Liver (tissue), 9 donors: ENCODE results near the gene PRDM12. TPM values are rescaled to one million over a fixed set of nuclear protein-coding genes. Genes with fewer than 3 reads are reported as not detected.

ENCODE experiments used
- DNase-seq: peaks from one replicate; pipeline ENCODE4 v3.0.0-alpha.2; 2017; ENCODE audit warnings: low spot score
- H3K27ac ChIP-seq, 2 donors: one replicate each; pipeline ENCODE4 v1.7.0; 2013; ENCODE audit warnings: inconsistent platforms in 2 of 2, low read length in 2 of 2, control low read depth in 1 of 2, low read depth in 1 of 2, mild to moderate bottlenecking in 1 of 2
- H3K27me3 ChIP-seq, 4 donors: one replicate each; pipeline versions ENCODE4 v1.6.1 to v1.7.0; 2013; ENCODE audit warnings: low read length in 3 of 4, inconsistent platforms in 1 of 4, mild to moderate bottlenecking in 1 of 4, moderate library complexity in 1 of 4; ENCODE audit not compliant: control insufficient read depth in 4 of 4, insufficient read depth in 4 of 4
- H3K36me3 ChIP-seq, 4 donors: one replicate each; pipeline versions ENCODE4 v1.6.1 to v1.7.0; 2013; ENCODE audit warnings: low read length in 3 of 4, mild to moderate bottlenecking in 3 of 4, low read depth in 1 of 4, moderate library complexity in 1 of 4; ENCODE audit not compliant: control insufficient read depth in 4 of 4, insufficient read depth in 3 of 4
- H3K4me1 ChIP-seq, 4 donors: one replicate each; pipeline versions ENCODE4 v1.6.1 to v1.7.0; 2013; ENCODE audit warnings: low read length in 3 of 4, mild to moderate bottlenecking in 3 of 4, moderate library complexity in 1 of 4; ENCODE audit not compliant: control insufficient read depth in 4 of 4, insufficient read depth in 4 of 4
- H3K4me3 ChIP-seq, 3 donors: one replicate each; pipeline versions ENCODE4 v1.6.1 to v1.7.0; 2013; ENCODE audit warnings: low read length in 3 of 3, control low read depth in 1 of 3, low read depth in 1 of 3, mild to moderate bottlenecking in 1 of 3
- H3K9ac ChIP-seq, 2 donors: one replicate each; pipeline ENCODE4 v1.7.0; 2013; ENCODE audit warnings: low read length in 2 of 2, mild to moderate bottlenecking in 2 of 2, moderate library complexity in 2 of 2, control low read depth in 1 of 2, low read depth in 1 of 2
- H3K9me3 ChIP-seq, 4 donors: one replicate each; pipeline versions ENCODE4 v1.6.1 to v1.7.0; 2013; ENCODE audit warnings: low read length in 3 of 4; ENCODE audit not compliant: control insufficient read depth in 4 of 4
- EGR1 ChIP-seq, 2 donors: IDR thresholded peaks; 2 replicates each; pipeline ENCODE4 v1.6.1; 2016 to 2018; ENCODE audit warnings: antibody characterized with exemption in 2 of 2, low read depth in 2 of 2
- FOXA1 ChIP-seq: IDR thresholded peaks from 2 replicates; pipeline ENCODE4 v1.6.1; 2016; ENCODE audit warnings: antibody characterized with exemption
- FOXA2 ChIP-seq: IDR thresholded peaks from 2 replicates; pipeline ENCODE4 v1.6.1; 2016; ENCODE audit warnings: antibody characterized with exemption
- HNF4A ChIP-seq, 2 donors: conservative IDR thresholded peaks; 2 replicates each; pipeline ENCODE4 v1.6.1; 2016; ENCODE audit warnings: antibody characterized with exemption in 2 of 2, mild to moderate bottlenecking in 2 of 2
- HNF4G ChIP-seq: IDR thresholded peaks from 2 replicates; pipeline ENCODE4 v1.6.1; 2016; ENCODE audit warnings: antibody characterized with exemption
- NR2F2 ChIP-seq: IDR thresholded peaks from 2 replicates; pipeline ENCODE4 v1.6.1; 2016; ENCODE audit warnings: antibody characterized with exemption
- RAD21 ChIP-seq, 2 donors: IDR thresholded peaks; 2 replicates each; pipeline ENCODE4 v1.6.1; 2016; ENCODE audit warnings: antibody characterized with exemption in 2 of 2, mild to moderate bottlenecking in 2 of 2
- REST ChIP-seq: IDR thresholded peaks from 2 replicates; pipeline ENCODE4 v1.6.1; 2016; ENCODE audit warnings: antibody characterized with exemption, mild to moderate bottlenecking
- RXRA ChIP-seq, 2 donors: IDR thresholded peaks; 2 replicates each; pipeline ENCODE4 v1.6.1; 2017 to 2018; ENCODE audit warnings: antibody characterized with exemption in 2 of 2, mild to moderate bottlenecking in 1 of 2
- SP1 ChIP-seq: IDR thresholded peaks from 2 replicates; pipeline ENCODE4 v1.6.1; 2018; ENCODE audit warnings: antibody characterized with exemption, mild to moderate bottlenecking
- TAF1 ChIP-seq: conservative IDR thresholded peaks from 2 replicates; pipeline ENCODE4 v1.6.1; 2016; ENCODE audit warnings: antibody characterized with exemption, mild to moderate bottlenecking
- YY1 ChIP-seq: IDR thresholded peaks from 2 replicates; pipeline ENCODE4 v1.6.1; 2016; ENCODE audit warnings: antibody characterized with exemption, mild to moderate bottlenecking
- WGBS: extraction: QIAGEN DNeasy Blood & Tissue Kit; methylation state at CpG from one replicate; pipeline ENCODE4 v1.1.7; 2013; 5-methylcytosine and 5-hydroxymethylcytosine counted together
- polyA plus RNA-seq, 2 donors: library from polyadenylated mRNA; stranded (reverse) in 1 of 2; unstranded in 1 of 2; fragments of 200-250 nt in 1 of 2; fragments of >200 nt in 1 of 2; fragmentation: Nextera tagmentation in 1 of 2; extraction: Ambion mirVana in 1 of 2; gene quantifications; one replicate each; pipeline versions ENCODE4 v1.2.1 to v1.2.3, GENCODE V29; 2013 to 2015
- total RNA-seq, 2 donors: library from RNA; depleted of rRNA; stranded (reverse); fragments of >200 nt; gene quantifications; one replicate each; pipeline ENCODE4 v1.2.3, GENCODE V29; 2014
- TF ChIP-seq, protein P1 (sequence below): IDR thresholded peaks from 2 replicates; pipeline ENCODE4 v1.6.1; 2016; ENCODE audit warnings: antibody characterized with exemption
- TF ChIP-seq, protein P2 (sequence below): IDR thresholded peaks from 2 replicates; pipeline ENCODE4 v1.6.1; 2016; ENCODE audit warnings: antibody characterized with exemption
- donor health status: healthy.
- donor health status: healthy.
- donor health status: healthy.
- donor health status: healthy.
- donor health status: healthy.

The PRDM12 gene
- total and polyA plus RNA-seq, 4 donors: 0.02 TPM; not detected in 3

- TF ChIP-seq REST (no peak), HNF4A (conservative IDR thresholded peaks at IDR 0.05) (no peak)
Observed at GRCh38 chr9:130693101-130693425, 28.7 kb downstream of the PRDM12 start (continued).

GRCh38 chr9:130693426-130694191 lies 29.2 kb downstream of the PRDM12 start, which contains the start of gene EXOSC2:
TSS of gene EXOSC2 (plus strand) at chr9:130693780. CDS start at chr9:130693792, 12 bp downstream.
- H3K9ac ChIP-seq: peak within 1 kb of the TSS; percentile 63 to 67
- H3K27me3 ChIP-seq: no peaks in the 10 kb centered on the region
- peaks cover 2 to 30% (median 15%) of the 10 kb centered on the region in 4 donors for H3K4me1 ChIP-seq
- WGBS: under 1% methylated on average over 40 of the region's 40 CpGs
- peak; percentile 96 for DNase-seq
- H3K9me3 ChIP-seq: no peaks in the 10 kb centered on the region
- peaks cover 0 to 18% (median 9%) of the 10 kb centered on the region in 4 donors for H3K36me3 ChIP-seq
- TF ChIP-seq SP1 (peak; percentile 87), NR2F2 (no peak), FOXA2 (peak; percentile 95), HNF4G (no peak), REST (peak; percentile 67), YY1 (peak; percentile 100), RAD21 (IDR thresholded peaks at IDR 0.05) (no peak), RXRA (IDR thresholded peaks at IDR 0.05) (peak; percentile 42 to 51), EGR1 (IDR thresholded peaks at IDR 0.05; ENCODE audit: low read depth in 2 of 2) (no peak), TAF1 (peak; percentile 92), HNF4A (conservative IDR thresholded peaks at IDR 0.05) (peak; percentile 21 to 51), FOXA1 (peak; percentile 98)
- TF ChIP-seq, protein P1, sequence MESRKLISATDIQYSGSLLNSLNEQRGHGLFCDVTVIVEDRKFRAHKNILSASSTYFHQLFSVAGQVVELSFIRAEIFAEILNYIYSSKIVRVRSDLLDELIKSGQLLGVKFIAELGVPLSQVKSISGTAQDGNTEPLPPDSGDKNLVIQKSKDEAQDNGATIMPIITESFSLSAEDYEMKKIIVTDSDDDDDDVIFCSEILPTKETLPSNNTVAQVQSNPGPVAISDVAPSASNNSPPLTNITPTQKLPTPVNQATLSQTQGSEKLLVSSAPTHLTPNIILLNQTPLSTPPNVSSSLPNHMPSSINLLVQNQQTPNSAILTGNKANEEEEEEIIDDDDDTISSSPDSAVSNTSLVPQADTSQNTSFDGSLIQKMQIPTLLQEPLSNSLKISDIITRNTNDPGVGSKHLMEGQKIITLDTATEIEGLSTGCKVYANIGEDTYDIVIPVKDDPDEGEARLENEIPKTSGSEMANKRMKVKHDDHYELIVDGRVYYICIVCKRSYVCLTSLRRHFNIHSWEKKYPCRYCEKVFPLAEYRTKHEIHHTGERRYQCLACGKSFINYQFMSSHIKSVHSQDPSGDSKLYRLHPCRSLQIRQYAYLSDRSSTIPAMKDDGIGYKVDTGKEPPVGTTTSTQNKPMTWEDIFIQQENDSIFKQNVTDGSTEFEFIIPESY: peak; percentile 55
- TF ChIP-seq, protein P2, sequence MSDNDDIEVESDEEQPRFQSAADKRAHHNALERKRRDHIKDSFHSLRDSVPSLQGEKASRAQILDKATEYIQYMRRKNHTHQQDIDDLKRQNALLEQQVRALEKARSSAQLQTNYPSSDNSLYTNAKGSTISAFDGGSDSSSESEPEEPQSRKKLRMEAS: peak; percentile 66
- peak within 1 kb of the TSS; percentile 6 to 21 for H3K27ac ChIP-seq
- peak within 1 kb of the TSS; percentile 78 to 96 (median 96) for H3K4me3 ChIP-seq
